ENCODE measurements around the gene BLOC1S1.

The BLOC1S1 gene

DNA sequence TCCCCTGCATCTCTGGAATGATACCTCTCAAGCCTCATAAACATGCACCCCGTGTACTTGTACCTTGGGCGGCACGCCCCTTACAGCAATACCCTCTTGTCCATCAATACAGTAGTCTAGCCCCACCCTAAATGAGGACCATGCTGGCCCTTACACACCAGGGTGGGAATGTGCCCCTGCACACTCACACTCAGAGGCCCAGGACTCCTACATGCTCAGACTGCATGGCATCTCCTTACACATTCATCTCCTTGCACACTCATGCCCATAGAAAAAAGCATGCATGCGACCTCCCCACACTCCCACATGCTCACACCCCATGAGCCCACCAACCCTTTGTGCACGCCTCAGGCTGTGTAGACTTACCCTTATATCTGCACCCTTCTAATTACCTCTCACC lies 30.2 kb upstream of the BLOC1S1 start:
- Histone ChIP-seq H3K4me1 (ENCODE audit: insufficient read depth, low read length, poor library complexity, severe bottlenecking) (peaks cover 28% of the 10 kb centered on the region), H3K9ac (ENCODE audit: low read depth, low read length, poor library complexity, severe bottlenecking) (no peak overlapping the region), H3K36me3 (ENCODE audit: insufficient read depth, low read length) (no peaks in the 10 kb centered on the region), H3K9me3 (ENCODE audit: insufficient read depth, low read depth, low read length) (no peaks in the 10 kb centered on the region), H3K4me3 (ENCODE audit: low read length, poor library complexity, severe bottlenecking) (no peak overlapping the region), H3K79me2 (ENCODE audit: insufficient read depth, low read length) (peaks cover 15% of the 10 kb centered on the region; the same call in 1 of the 2 replicates), H2AFZ (ENCODE audit: low read length) (no peak overlapping the region), H4K20me1 (ENCODE audit: insufficient read depth, low read length, poor library complexity, severe bottlenecking) (no peaks in the 10 kb centered on the region), H3K4me2 (ENCODE audit: low read depth, low read length, poor library complexity, severe bottlenecking) (no peak overlapping the region), H3K27me3 (ENCODE audit: insufficient read depth, low read length, poor library complexity, severe bottlenecking) (no peaks in the 10 kb centered on the region), H3K9me2 (replicated peaks; ENCODE audit: low read depth, low read length) (no peaks in the 10 kb centered on the region), H3F3A (ENCODE audit: low read depth) (no peaks in the 10 kb centered on the region)
- TF ChIP-seq, protein P1, sequence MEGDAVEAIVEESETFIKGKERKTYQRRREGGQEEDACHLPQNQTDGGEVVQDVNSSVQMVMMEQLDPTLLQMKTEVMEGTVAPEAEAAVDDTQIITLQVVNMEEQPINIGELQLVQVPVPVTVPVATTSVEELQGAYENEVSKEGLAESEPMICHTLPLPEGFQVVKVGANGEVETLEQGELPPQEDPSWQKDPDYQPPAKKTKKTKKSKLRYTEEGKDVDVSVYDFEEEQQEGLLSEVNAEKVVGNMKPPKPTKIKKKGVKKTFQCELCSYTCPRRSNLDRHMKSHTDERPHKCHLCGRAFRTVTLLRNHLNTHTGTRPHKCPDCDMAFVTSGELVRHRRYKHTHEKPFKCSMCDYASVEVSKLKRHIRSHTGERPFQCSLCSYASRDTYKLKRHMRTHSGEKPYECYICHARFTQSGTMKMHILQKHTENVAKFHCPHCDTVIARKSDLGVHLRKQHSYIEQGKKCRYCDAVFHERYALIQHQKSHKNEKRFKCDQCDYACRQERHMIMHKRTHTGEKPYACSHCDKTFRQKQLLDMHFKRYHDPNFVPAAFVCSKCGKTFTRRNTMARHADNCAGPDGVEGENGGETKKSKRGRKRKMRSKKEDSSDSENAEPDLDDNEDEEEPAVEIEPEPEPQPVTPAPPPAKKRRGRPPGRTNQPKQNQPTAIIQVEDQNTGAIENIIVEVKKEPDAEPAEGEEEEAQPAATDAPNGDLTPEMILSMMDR (conservative IDR thresholded peaks at IDR 0.05; ENCODE audit: low read length): no peak
- TF ChIP-seq EZH2phosphoT487 (IDR thresholded peaks at IDR 0.05; ENCODE audit: borderline replicate concordance): no peak

DNA sequence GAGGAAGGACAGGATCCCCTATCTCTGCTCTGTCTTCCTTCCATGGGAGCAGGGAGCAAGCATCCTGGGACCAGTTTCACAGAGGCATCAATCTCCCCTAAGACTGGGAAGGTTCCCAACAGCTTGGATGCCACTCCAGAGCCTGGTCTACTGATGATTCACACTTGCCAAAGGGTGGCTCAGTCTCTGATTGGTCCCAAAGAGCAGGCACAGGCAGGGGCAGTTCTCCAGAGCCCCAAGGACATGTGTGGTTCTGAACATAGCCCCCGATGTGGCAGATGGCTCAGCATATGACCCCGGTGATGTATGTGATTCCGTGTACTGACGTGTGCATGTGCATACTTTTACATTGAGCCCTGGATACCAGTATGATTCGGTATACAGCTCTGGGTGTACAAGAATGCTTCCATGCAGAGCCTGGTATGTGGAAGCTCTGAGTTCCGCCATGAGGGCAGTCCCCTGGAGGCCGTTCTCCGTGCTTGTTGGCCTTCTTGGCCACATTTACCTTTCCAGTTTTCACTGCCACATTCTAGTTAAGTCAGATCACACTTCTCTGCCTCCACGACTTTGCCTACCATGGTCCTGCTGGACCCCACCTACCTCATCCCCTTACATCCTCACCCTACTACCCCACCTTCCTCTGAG lies 29.4 kb upstream of the BLOC1S1 start:
- no peaks in the 10 kb centered on the region for H3K9me3 ChIP-seq (ENCODE audit: insufficient read depth, low read depth, low read length)
- no peak overlapping the region for H3K9ac ChIP-seq (ENCODE audit: low read depth, low read length, poor library complexity, severe bottlenecking)
- TF ChIP-seq, protein P1 (conservative IDR thresholded peaks at IDR 0.05; ENCODE audit: low read length): no peak
- no peak for TF ChIP-seq EZH2phosphoT487 (IDR thresholded peaks at IDR 0.05; ENCODE audit: borderline replicate concordance)
- H3K27me3 ChIP-seq (ENCODE audit: insufficient read depth, low read length, poor library complexity, severe bottlenecking): no peaks in the 10 kb centered on the region
- H4K20me1 ChIP-seq (ENCODE audit: insufficient read depth, low read length, poor library complexity, severe bottlenecking): no peaks in the 10 kb centered on the region
- peaks cover 23% of the 10 kb centered on the region for H3K4me1 ChIP-seq (ENCODE audit: insufficient read depth, low read length, poor library complexity, severe bottlenecking)
- no peak overlapping the region for H3K4me3 ChIP-seq (ENCODE audit: low read length, poor library complexity, severe bottlenecking)
- no peak overlapping the region for H3K4me2 ChIP-seq (ENCODE audit: low read depth, low read length, poor library complexity, severe bottlenecking)
- peaks cover 15% of the 10 kb centered on the region; the same call in 1 of the 2 replicates for H3K79me2 ChIP-seq (ENCODE audit: insufficient read depth, low read length)
- no peaks in the 10 kb centered on the region for H3F3A ChIP-seq (ENCODE audit: low read depth)
- no peaks in the 10 kb centered on the region for H3K36me3 ChIP-seq (ENCODE audit: insufficient read depth, low read length)
- H2AFZ ChIP-seq (ENCODE audit: low read length): no peak overlapping the region
- no peaks in the 10 kb centered on the region for H3K9me2 ChIP-seq (replicated peaks; ENCODE audit: low read depth, low read length)

DNA sequence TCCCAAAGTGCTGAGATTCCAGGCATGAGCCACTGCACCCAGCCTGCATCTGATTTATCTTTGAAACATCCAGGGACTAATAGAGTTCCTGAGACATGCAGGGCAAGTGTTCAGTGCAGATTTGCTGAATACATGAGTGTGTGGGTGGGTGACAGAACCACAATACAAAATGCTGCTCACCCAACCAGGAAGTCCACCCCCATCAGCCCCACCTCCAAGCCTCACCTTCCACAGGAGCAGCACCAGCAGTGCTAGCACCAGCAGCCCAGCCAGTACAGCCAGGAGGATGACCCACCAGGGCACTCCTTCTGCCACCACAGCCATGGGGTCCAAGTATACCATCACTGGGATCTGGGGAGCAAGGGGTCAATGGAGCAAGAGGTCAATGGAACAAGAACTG lies 28.1 kb upstream of the BLOC1S1 start:
- no peaks in the 10 kb centered on the region for H3K27me3 ChIP-seq (ENCODE audit: insufficient read depth, low read length, poor library complexity, severe bottlenecking)
- H2AFZ ChIP-seq (ENCODE audit: low read length): no peak overlapping the region
- no peak overlapping the region for H3K4me2 ChIP-seq (ENCODE audit: low read depth, low read length, poor library complexity, severe bottlenecking)
- TF ChIP-seq, protein P1 (conservative IDR thresholded peaks at IDR 0.05; ENCODE audit: low read length): no peak
- no peak for TF ChIP-seq EZH2phosphoT487 (IDR thresholded peaks at IDR 0.05; ENCODE audit: borderline replicate concordance)
- H3K79me2 ChIP-seq (ENCODE audit: insufficient read depth, low read length): peaks cover 15% of the 10 kb centered on the region; the same call in 1 of the 2 replicates
- no peaks in the 10 kb centered on the region for H3K36me3 ChIP-seq (ENCODE audit: insufficient read depth, low read length)
- no peaks in the 10 kb centered on the region for H3K9me2 ChIP-seq (replicated peaks; ENCODE audit: low read depth, low read length)
- H3K9ac ChIP-seq (ENCODE audit: low read depth, low read length, poor library complexity, severe bottlenecking): no peak overlapping the region
- no peaks in the 10 kb centered on the region for H3K9me3 ChIP-seq (ENCODE audit: insufficient read depth, low read depth, low read length)
- no peak overlapping the region for H3K4me3 ChIP-seq (ENCODE audit: low read length, poor library complexity, severe bottlenecking)
- no peaks in the 10 kb centered on the region for H4K20me1 ChIP-seq (ENCODE audit: insufficient read depth, low read length, poor library complexity, severe bottlenecking)
- H3F3A ChIP-seq (ENCODE audit: low read depth): no peaks in the 10 kb centered on the region
- H3K4me1 ChIP-seq (ENCODE audit: insufficient read depth, low read length, poor library complexity, severe bottlenecking): peaks cover 21% of the 10 kb centered on the region
